Effector CD8-positive, alpha-beta T cell (primary cell): ENCODE measurements around the gene ZMAT2.
"Not testable (repeated sequence)": the region's sequence is repeated elsewhere in the genome, so short reads cannot be mapped to it uniquely, and the experiment has no call there.

Experiments used
- DNase-seq: peaks from one replicate; lab custom pipeline; 2025; lab: John Stamatoyannopoulos, UW

ZMAT2 gene

GRCh38 chr5:140708787-140709186 lies 8.5 kb downstream of the ZMAT2 start:
- not testable (repeated sequence) for DNase-seq

GRCh38 chr5:140710899-140711552 lies 10.8 kb downstream of the ZMAT2 start:
- peak; percentile 66 for DNase-seq

- no peak for DNase-seq
Observed at GRCh38 chr5:140711794-140712193, 11.5 kb downstream of the ZMAT2 start.

- DNase-seq, result no peak
Observed at GRCh38 chr5:140713562-140714094, 13.4 kb downstream of the ZMAT2 start.

- not testable (repeated sequence) for DNase-seq
Observed at GRCh38 chr5:140716238-140716637, 16.0 kb downstream of the ZMAT2 start.

- no peak for DNase-seq
Observed at GRCh38 chr5:140718266-140718592, 18.0 kb downstream of the ZMAT2 start.

- not testable (repeated sequence) for DNase-seq
Observed at GRCh38 chr5:140720738-140721137, 20.5 kb downstream of the ZMAT2 start.

GRCh38 chr5:140721395-140721794 lies 21.1 kb downstream of the ZMAT2 start:
- not testable (repeated sequence) for DNase-seq

GRCh38 chr5:140725799-140726471 lies 25.7 kb downstream of the ZMAT2 start:
- peak; percentile 11 for DNase-seq

GRCh38 chr5:140733098-140733497 lies 32.9 kb downstream of the ZMAT2 start:
- DNase-seq, result no peak

- no peak for DNase-seq
Observed at GRCh38 chr5:140734354-140734753, 34.1 kb downstream of the ZMAT2 start.

GRCh38 chr5:140737486-140737885 lies 37.2 kb downstream of the ZMAT2 start:
- no peak for DNase-seq

GRCh38 chr5:140741967-140742366 lies 41.7 kb downstream of the ZMAT2 start:
- DNase-seq, result no peak

GRCh38 chr5:140753561-140753960 lies 53.3 kb downstream of the ZMAT2 start:
- no peak for DNase-seq
